Measurements from ENCODE around the gene PLPP3.

Gene PLPP3

GRCh38 chr1:56545711-56546110 is 33.7 kb downstream of the PLPP3 start:
- DNase-seq = no peak

- DNase-seq = no peak
Measured at GRCh38 chr1:56543783-56544612, 35.4 kb downstream of the PLPP3 start.

DNA sequence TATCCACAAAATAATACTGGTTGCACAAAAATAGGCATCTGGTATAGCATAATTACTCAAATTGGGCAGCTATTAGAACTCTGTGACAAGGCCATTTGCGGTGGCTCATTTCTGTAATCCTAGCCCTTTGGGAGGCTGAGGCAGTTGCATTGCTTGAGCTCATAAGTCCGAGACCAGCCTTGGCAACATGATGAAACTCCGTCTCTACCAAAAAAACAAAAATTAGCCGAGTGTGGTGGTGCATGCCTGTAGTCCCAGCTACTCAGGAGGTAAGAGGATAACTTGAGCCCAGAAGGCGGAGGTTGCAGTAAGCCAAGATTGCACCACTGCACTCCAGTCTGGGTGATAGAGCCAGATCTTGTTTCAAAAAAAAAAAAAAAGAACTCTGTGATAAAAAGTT is 36.7 kb downstream of the PLPP3 start:
- DNase-seq = no peak

DNA sequence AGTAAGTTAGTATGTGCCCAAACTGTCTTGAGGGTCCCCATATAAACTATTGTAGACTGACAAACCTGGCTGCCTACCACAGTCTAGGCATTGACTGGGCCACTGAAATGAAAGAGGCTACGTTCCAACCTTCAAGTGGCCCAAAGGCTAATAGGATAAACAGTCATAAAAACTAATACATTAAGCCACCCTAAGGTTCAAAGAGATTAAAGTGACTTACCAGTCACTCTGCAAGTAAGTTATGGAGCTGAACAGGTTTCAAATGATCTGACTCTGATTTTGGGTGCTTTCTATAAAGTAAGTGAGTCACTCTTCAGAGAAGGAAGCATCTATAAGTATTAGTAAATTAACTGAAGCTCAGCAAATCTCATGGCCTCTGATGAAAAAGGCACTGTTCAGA is 38.0 kb downstream of the PLPP3 start:
- DNase-seq = no peak

DNA sequence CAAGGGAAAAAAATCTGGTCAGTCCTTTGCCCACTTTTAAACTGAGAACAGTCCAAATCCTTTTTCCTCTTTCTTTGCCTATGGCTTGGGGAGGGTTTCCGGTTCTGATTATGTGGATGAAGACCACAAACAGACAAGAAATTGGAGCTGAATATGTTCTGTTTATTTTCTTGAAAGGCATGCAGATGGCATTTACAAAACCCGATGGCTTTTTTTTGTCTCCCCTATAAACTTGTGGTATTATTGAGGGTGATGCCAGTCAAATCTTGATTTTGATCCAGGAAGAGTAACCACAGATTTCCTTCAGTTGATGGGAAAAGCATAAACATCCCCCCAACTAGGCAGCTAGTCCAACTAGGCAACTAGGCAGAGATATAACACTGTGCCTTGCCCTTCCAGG is 38.9 kb downstream of the PLPP3 start:
- no peak for DNase-seq

DNA sequence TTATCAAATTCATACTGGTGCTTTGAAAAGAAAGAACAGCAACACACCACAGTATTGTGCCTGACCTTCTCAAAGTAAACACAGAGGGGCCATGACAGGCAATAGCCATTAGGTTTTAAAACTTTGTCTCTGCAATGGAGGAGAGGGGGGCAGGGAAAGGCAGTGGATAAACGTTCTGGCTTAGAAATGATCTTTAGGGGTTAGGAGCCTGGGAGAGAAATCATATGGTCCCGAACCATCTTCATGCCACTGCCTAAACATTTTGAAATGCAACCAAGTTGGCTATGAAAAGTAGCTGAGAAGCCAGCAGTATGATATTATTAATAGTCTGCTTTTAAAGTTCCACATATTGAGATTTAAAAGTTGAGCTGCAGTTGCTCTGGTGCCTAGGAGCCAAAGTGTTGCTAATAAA is 39.8 kb downstream of the PLPP3 start:
- DNase-seq = no peak

- no peak for DNase-seq
Measured at GRCh38 chr1:56538532-56538931, 40.8 kb downstream of the PLPP3 start.

DNA sequence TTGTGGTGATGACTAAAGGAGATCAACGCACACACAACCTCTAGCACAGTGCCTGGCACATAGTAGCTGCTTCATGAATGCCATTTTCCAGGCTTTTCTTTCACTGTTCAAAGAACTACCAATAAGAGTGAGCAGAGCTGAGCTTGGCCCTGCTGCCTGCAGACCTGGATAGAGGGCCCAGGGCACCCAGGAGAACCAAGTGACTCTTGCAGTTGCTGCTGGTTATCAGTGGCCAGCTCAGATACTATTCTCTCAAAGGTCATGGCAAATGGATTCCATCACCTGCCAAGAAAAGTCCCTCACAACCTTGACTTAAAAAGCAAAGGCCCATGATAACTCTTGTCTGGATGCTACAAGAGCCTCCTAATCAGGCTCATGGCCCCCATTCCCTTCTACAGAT is 41.7 kb downstream of the PLPP3 start:
- no peak for DNase-seq

DNA sequence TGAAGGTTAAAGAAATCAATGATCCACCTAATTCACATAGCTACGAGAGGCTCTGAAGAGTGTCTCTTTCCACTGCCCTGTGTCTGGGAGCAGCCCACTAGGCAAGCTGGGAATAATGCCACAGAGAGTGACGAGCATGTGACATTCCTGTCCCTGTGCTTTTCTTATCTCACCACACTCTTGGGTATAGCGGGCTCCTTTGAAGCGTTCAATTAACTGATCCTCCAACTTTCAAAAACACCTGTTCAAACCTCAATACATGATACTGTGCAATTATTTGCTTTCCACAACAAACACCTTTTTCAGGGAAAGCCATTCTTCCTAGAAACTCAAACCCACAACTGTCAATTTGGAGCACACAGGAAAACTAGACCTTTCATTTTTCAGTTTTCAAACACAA is 43.4 kb downstream of the PLPP3 start:
- no peak for DNase-seq

- DNase-seq = no peak
Measured at GRCh38 chr1:56535362-56535761, 44.0 kb downstream of the PLPP3 start.

DNA sequence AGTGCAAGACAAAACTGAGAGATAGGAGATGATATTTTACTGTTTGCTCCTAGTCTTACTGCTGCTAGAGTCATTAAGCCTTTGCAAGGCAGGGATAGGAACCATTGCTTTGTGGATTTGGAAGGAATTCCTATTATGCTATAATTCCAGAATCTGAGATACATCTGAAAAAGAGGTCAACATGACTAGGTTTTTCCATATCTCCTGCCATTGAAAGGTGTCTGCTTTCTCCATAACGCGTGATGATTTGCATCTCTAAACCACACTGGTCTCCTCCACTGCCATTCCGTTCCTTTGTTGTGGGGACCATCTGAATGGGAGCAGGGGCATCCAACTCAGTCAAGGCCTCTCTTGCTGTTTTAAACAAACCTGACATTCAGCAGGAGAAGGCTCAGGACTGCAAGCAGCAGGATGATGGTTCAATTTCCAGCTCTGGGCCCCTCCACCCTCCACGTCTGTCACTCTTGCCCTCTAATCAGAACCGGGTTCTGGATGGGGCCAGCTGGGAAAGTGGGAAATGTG is 45.2 kb downstream of the PLPP3 start:
- DNase-seq = no peak

DNA sequence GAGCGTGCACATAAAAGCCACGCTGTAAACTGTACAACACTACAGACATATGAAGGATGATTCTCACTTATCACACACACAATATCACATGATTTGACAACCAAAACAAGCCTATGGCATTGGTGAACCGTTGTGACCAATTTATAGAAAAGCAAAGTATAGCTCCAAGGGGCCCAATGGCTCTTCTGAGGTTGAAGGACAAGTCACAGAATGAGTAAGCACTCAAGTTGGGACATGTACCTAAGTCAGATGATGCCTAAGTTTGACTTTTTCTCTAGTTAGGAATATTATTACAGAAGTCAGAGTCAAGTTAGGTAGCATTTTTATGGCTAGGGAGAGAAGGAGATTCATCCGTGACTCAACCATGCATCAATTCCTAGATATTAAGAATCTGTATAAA is 45.7 kb downstream of the PLPP3 start:
- no peak for DNase-seq

GRCh38 chr1:56533197-56533596 is 46.2 kb downstream of the PLPP3 start:
- no peak for DNase-seq

GRCh38 chr1:56532350-56532683 is 47.0 kb downstream of the PLPP3 start:
- DNase-seq = no peak

DNA sequence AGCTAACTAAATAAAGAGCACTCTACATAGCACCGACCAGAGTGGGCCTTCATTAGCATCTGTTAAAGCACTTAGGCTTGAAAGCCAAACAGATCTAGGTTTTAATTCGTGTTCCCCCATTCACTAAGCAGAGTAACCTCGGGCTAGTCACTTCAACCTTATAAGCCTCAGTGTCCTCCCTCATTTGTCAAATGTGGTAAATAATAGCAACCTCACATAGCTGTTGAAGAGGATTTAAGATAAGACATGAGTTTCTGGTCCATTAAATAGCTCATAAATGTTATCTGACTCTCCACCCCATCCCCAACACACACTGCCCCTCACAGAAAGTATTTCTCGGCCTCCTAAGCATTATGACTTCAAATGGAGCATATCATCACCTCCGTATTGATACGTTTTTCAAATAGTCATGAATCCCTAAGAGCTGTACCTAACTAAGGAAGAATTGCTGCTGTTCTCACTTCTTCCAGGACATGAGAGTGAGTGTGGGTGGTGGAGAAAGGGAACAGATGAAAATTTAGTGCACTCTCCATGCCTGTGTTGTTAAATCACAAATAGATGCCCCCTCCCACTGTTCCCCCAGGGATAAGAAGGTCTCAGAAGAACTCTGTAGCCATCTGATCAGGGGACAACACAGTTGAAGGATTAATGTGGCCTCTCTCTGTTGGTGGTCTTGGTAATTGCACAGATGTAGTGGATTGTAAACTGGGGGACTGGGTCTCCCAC is 47.6 kb downstream of the PLPP3 start:
- no peak for DNase-seq

DNA sequence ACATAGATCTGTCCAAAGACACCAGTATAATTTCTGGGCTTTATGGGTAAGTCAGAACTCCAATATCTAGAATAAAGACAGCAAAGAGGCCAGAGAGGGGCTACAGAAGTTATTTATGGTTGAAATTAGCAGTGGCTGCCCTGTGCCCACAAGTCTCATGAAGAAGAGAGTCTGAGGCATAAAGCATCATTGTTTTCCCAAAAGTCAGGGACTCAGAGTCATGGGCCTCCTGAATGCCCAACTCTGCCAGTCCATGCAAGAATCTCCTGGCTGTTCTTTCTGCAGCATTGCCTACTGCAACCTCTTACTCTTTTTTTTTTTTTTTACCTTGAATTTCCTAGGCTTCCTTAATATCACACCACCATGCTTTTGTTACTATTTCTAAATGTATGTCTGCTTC is 49.6 kb downstream of the PLPP3 start:
- DNase-seq = no peak

GRCh38 chr1:56527548-56528302 is 51.6 kb downstream of the PLPP3 start:
- DNase-seq = peak; percentile 57

DNA sequence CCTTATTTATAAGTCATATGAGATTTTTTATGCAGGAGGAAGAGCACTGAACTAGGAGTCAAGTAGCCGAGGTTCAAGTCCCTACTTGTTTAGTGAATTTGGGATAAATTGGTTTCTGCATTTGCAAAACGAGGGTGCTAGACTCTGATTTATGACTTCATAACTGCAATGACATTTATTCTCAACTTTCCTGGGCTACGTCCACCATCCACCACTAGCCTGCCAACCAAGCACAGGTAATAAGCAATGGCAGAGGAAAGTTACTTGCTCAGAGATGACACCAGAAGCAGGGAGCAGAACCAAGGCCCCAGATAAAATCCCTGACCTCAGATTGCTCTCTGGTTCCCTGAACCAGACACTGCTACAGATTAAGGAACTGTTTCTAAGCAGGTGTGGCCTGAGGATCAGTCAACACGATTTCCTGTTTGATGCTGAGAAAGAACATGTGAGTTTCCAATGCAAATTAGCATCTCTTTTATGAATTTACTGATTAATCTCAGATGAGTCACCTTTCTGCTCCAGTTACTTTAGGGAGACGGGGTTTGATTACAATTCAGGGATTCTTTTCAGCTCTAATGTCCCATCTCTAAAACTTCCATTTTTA is 52.7 kb downstream of the PLPP3 start:
- no peak for DNase-seq

DNA sequence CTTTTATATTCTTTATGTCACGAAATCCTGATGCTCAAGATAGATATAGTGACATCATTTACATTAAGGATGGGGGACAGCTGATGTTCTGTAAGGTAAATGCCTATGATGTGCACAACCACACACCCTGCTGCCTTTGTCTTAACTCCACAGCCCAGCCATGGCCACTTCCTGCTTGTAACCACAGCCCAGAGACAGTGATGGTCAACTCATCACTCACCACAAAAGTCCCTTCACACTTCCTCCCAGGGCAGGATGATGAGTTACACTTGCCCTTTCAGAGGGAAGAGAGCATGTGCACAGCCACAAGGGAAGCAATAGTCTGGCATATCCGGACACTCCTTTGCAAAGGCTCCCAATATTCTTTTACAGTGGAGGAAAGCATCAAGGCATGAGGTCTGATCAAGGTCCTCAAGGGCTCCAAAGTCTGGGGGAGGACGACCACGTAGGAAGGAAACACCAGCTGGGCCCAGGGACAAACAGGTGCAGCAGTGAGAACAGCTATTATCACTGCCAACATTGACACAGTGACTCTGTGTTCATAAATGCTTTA is 53.8 kb downstream of the PLPP3 start:
- no peak for DNase-seq

DNA sequence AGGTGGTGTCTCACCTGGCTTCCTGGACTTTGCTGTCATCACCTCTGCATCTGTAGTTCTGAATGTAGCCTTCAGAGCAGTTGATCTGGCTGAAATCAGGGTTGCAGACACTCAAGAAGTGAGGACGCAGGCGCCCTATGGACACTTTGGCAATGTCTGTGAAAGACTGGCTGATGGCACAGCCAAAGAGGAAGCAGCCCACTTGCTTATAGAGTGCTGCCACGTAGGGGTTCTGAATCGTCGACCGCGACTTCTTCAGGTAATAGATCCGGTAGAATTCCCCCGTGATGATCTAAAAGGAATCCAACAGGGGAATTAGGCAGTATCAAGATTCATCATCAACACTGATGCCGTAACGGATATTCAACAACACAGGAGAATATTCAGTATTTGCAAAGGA is 55.1 kb downstream of the PLPP3 start:
- no peak for DNase-seq

DNA sequence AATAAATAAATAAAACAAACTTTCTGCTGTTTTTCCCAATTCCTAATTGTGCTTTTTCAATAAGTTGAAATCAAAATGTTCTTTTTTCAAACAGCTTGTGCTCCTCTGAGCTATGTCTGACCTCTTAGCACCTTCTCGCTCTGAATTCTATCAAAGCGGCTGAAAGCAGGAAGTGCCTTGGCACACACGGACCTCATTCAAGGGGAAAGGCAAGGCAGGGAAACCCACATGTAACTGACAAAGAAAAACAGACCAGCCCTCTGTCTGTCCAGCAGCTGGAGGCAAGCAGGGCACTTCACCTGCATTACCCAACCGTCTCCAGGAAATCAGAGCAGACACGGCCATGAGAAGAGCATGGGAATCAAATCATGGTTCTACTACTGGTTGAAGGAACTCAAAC is 56.7 kb downstream of the PLPP3 start:
- no peak for DNase-seq

DNA sequence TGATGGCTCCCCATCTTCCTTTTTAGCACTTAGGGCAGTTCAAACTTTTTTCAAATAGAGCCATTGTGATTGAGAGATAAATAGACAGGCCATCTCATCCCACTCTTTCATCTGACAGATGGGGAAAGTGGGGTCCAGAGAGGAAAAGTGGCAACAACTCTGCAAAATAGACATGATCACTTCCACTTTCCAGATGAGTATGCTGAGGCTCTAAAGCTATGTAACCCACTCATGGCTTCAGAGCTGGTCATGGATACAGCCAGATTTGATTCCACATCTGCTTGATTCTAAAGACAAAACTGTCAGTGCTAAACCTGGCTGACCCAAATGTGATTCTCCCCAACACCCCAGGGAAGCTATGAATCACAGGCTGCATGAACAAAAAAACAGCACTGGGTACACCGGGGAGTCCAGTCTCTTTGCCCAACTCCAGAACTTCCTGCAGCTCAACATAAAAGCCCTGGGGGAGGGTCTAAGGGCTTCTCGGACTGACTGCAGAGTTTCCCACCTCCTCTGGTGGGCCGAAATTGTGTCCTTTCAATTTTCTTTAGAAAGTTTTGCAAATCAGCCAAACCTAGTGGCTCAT is 59.3 kb downstream of the PLPP3 start:
- no peak for DNase-seq
